CD4-positive, alpha-beta T cell treated with Interleukin-17A for 4 hours (primary cell): ENCODE results near the gene METTL3.

Source experiments
- DNase-seq: peaks from one replicate; pipeline ENCODE4 v3.0.0-alpha.2; 2020; ENCODE audit warnings: mixed read lengths

Gene METTL3

DNA sequence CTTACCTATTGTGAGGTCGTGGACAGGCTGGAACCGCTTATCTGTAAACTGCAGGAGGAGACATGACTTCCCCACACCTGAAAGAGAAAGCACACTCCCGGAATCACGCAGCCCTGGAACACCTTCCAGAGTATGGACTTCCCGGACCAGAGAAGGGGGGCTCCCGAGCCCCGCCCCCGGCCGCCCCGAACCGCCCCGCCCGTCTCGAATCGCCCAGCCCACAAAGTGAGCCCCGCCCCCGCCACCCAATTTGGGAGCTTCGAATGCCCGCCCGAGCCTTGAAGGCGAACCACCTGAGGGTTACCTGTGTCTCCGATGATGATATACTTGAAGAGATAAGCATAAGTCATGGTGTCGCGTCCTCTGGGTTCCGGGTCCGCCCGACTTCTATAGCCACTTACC is 34.6 kb downstream of the METTL3 start:
- DNase-seq: peak; percentile 89

DNA sequence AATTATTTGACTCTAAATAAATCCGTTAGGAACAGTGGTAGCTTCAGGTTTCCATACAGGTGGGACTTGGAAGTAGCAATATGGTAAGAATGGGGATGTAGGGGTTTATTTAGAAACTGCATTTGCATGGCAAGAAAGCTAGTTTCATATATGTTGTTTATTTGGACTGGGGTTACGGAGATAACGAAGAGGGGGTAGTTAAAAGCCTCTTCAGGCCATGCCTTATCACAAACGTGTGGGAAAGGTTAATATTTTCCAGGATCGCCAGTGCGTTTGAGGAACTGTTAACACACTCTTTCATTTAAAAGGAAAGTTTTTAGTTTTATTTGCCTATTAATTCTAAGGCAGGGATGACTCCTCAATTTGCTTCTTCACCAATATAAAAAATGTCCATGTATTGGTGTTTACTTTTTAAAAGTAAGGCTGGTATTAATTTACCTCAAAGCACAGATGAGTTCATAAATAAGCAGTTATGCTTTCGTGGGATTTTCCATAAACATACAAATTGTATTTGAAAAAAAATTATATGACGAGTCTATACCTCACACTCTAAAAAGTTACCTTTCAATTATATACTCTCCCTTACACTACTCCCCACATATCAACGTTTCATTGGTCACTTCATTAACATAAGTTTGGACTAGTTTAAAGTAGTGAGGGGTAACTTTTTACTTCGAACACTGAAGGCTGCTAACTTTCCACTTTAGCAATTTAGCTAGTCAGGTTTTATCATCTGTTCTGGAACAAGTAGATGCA is 35.2 kb downstream of the METTL3 start:
- no peak for DNase-seq

DNA sequence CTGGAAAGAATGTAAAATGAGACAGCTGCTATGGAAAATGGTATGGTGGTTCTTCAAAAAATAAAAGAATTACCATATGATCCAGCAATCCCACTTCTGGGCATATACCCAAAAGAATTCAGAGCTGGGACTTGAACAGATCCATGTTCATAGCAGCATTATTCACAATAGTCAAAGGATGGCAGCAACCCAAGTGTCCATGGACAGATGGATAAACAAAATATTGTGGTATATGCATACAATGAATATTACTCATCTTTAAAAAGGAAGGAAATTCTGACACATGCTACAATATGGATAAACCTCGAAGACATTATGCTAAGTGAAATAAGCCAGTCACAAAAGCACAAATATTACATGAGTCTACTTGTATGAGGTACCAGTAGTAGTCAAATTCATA is 43.5 kb downstream of the METTL3 start:
- DNase-seq: no peak

DNA sequence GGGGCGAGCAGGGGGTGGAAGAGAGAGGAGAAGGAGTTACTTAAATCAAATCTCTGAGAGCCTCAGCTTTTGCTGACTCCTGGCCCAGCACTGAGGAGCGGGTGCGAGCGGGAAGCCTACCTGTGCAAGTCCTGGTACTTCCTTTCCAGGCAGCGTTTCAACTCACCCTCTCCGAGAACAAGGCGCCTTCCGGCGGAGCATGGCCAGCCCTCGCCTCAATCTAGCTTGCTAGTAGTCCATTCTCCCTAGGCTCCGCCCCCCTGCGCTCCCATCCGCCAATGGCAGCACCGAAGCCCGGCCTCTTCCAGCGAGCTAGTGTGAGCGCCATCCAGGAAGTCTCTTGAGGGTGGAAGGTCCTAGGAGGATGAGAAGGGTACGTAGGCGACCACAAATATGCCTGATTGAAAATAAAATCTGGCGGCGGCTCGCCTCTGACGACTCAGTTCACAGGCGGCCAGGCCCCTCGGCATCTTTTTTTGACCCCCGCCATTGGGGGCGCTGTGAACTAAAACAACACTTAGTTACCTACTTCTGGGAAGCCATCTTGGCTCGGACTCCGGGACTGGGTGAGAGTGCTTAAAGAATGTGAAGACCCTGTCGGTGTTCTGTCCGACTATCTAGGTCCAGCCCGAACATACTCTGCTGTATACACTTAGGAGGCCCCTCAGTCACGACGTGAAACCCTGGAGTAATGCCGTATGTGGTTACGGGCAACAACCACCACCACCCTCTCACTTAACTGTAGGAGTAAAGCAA is 55.0 kb downstream of the METTL3 start, which contains the start of gene CHD8:
TSS of gene CHD8 (minus strand) at position 212 of the 756 bp plus-strand sequence. CDS start 24,480 bp downstream, outside the sequence.
- DNase-seq: peak; percentile 99

DNA sequence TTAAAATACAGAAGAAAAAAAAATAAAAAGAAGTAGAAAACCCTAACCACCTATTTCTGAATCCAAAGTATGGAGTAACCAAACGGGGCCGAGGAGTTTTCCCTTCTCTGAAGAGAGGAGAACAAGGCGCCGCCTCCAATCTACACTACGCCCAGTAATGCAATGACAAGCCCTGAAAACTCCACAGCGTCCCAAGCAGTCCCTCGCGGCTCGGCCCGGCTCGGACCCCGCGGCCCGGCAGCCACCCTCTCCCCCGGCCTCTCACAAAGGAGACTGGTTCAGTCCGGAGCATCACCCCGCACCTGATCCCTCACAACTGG is 55.6 kb downstream of the METTL3 start:
- no peak for DNase-seq

DNA sequence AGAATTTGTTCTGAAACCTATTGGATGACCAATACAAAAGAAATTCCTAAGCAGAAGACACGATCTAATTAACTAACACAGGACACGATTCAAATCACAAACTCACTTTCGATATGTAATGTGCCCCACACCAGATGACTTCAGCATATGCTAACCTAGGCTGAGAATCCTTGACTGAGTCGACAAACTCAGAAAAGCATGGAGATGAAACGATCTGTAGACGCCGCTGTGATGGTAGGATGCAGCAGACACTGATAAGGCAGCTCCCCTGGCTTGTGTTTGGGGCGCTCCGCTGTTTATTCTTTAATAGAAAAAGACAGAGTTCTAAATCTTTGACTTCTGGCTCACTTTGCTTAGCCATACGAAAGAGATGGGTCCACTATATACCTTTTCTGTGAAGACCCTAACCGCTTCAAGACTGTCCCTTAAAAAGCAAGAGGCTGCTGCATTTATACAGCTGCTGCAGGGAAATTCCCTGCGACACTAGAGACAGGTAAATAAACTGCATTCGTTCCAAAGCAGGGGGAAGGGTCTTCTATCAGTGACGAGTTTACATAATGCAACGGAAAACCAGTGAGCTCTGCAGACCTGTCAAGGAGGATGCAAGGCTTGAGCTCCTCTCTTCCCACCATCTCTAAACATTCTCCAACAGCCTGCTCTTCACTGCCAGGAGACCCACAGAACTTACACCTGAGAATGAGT is 56.1 kb downstream of the METTL3 start:
- no peak for DNase-seq

DNA sequence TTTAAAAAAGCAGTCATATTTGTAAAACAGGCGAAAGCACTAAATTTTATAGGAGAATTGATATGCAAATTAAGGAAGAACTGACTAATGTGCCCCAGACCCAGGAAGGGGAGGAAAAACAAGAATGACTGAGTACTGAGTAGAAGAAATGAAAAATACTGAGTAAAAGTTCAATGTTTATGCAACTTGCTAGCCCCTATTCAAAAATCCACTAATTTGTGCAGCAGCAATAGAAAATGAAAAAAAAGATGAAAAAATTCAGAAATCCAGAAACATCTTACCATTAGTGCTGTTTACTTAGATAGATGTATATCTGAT is 61.3 kb downstream of the METTL3 start:
- DNase-seq: no peak
